SK-N-SH (cell line): ENCODE data around the gene RPS3A. TPM values are rescaled to one million over a fixed set of nuclear protein-coding genes. Genes with fewer than 3 reads are reported as not detected.

ENCODE experiments used
- CTCF ChIA-PET: fragments of 300-600, 350-600 bp; formaldehyde crosslinking; extraction: SDS; loops from one replicate; lab custom pipeline; 2021; lab: Yijun Ruan, JAX
- POLR2A ChIA-PET: fragments of 350-600 bp; sonication (Branson Sonifier 250); formaldehyde crosslinking; extraction: SDS; loops from one replicate; lab custom pipeline; 2020; ENCODE audit warnings: antibody characterized with exemption, inconsistent platforms; lab: Yijun Ruan, JAX
- DNase-seq: peaks from one replicate; pipeline ENCODE4 v3.0.0; 2012
- H2AFZ ChIP-seq: fragments of 200-600 bp; sonication (generic); 2 replicates; pipeline ENCODE4 v1.8.1; 2016; ENCODE audit warnings: antibody characterized with exemption, mild to moderate bottlenecking, low read depth
- H3F3A ChIP-seq: fragments of 200-600 bp; sonication (generic); replicated peaks from 2 replicates; pipeline ENCODE3; 2016; ENCODE audit warnings: antibody characterized with exemption, mild to moderate bottlenecking; ENCODE audit not compliant: insufficient read depth
- H3K27ac ChIP-seq, 2 experiments: fragments of 200-500 bp in 1 of 2; fragments of 200-600 bp in 1 of 2; sonication (Bioruptor generic) in 1 of 2; sonication (generic), shearing (Covaris generic) in 1 of 2; 2 replicates each; pipeline versions ENCODE4 v1.5.1 to v1.6.1; 2014 to 2016; ENCODE audit warnings: low read depth in 2 of 2, inconsistent platforms in 1 of 2, low read length in 1 of 2, mild to moderate bottlenecking in 1 of 2, mixed read lengths in 1 of 2
- H3K27me3 ChIP-seq: fragments of 200-600 bp; sonication (generic), shearing (Covaris generic); 2 replicates; pipeline ENCODE4 v1.6.1; 2016; ENCODE audit warnings: mixed run types; ENCODE audit not compliant: insufficient read depth
- H3K36me3 ChIP-seq, 2 experiments: fragments of 200-500 bp in 1 of 2; fragments of 200-600 bp in 1 of 2; sonication (Bioruptor generic) in 1 of 2; sonication (generic) in 1 of 2; replicated peaks in 1 of 2; 2 replicates each; pipeline versions ENCODE3 to v1.5.1; 2014 to 2016; ENCODE audit warnings: low read length in 1 of 2, mild to moderate bottlenecking in 1 of 2; ENCODE audit not compliant: insufficient read depth in 2 of 2, control insufficient read depth in 1 of 2
- H3K4me1 ChIP-seq, 2 experiments: fragments of 200-500 bp in 1 of 2; fragments of 200-600 bp in 1 of 2; sonication (Bioruptor generic) in 1 of 2; sonication (generic), shearing (Covaris generic) in 1 of 2; 2 replicates each; pipeline versions ENCODE4 v1.5.1 to v1.6.1; 2014 to 2016; ENCODE audit warnings: low read depth in 1 of 2, low read length in 1 of 2, mixed run types in 1 of 2; ENCODE audit not compliant: insufficient read depth in 2 of 2, control insufficient read depth in 1 of 2
- H3K4me2 ChIP-seq: fragments of 200-600 bp; sonication (generic), shearing (Covaris generic); 2 replicates; pipeline ENCODE4 v1.6.1; 2017; ENCODE audit warnings: mixed run types
- H3K4me3 ChIP-seq, 2 experiments: fragments of 200-500 bp in 1 of 2; fragments of 200-600 bp in 1 of 2; sonication (Bioruptor generic) in 1 of 2; sonication (generic), shearing (Covaris generic) in 1 of 2; 2 replicates each; pipeline versions ENCODE4 v1.5.1 to v1.8.1; 2014 to 2016; ENCODE audit warnings: low read depth in 2 of 2, inconsistent platforms in 1 of 2, low read length in 1 of 2, mild to moderate bottlenecking in 1 of 2, mixed read lengths in 1 of 2, moderate library complexity in 1 of 2
- H3K79me2 ChIP-seq: fragments of 200-600 bp; sonication (generic); 2 replicates; pipeline ENCODE4 v1.8.1; 2017; ENCODE audit warnings: mild to moderate bottlenecking; ENCODE audit not compliant: insufficient read depth
- H3K9ac ChIP-seq: fragments of 200-600 bp; sonication (generic); 2 replicates; pipeline ENCODE4 v1.6.1; 2017; ENCODE audit warnings: mixed run types
- H3K9me2 ChIP-seq: fragments of 200-600 bp; sonication (generic); 2 replicates; pipeline ENCODE4 v1.6.1; 2017; ENCODE audit warnings: mixed run types
- H3K9me3 ChIP-seq: fragments of 200-600 bp; sonication (generic); 2 replicates; pipeline ENCODE4 v1.6.1; 2017; ENCODE audit warnings: mixed run types, mild to moderate bottlenecking, moderate library complexity
- H4K20me1 ChIP-seq: fragments of 200-600 bp; sonication (generic); 2 replicates; pipeline ENCODE4 v1.6.1; 2017; ENCODE audit warnings: mild to moderate bottlenecking, mixed run types; ENCODE audit not compliant: insufficient read depth
- CHD2 ChIP-seq: fragments of 150-350 bp; IDR thresholded peaks from 2 replicates; pipeline ENCODE4 v1.6.1; 2018; ENCODE audit warnings: low read length; ENCODE audit not compliant: partially characterized antibody
- EP300 ChIP-seq, 2 experiments: IDR thresholded peaks; 2 replicates each; pipeline versions ENCODE4 v1.4.0 to v1.6.1; 2012; ENCODE audit warnings: borderline replicate concordance in 1 of 2, low read depth in 1 of 2, low read length in 1 of 2
- MXI1 ChIP-seq: IDR thresholded peaks from 2 replicates; pipeline ENCODE4 v1.6.1; 2012; ENCODE audit warnings: mild to moderate bottlenecking, low read depth, low read length, improper control_type of control experiment
- NFIC ChIP-seq: IDR thresholded peaks from 2 replicates; pipeline ENCODE4 v1.4.0; 2012; ENCODE audit warnings: borderline replicate concordance
- RCOR1 ChIP-seq: fragments of 150-350 bp; IDR thresholded peaks from 2 replicates; pipeline ENCODE4 v1.6.1; 2017; ENCODE audit warnings: antibody characterized with exemption, low read length
- RXRA ChIP-seq: IDR thresholded peaks from 2 replicates; pipeline ENCODE4 v1.4.0; 2012; ENCODE audit warnings: low read depth, mild to moderate bottlenecking, borderline replicate concordance
- SIN3A ChIP-seq: IDR thresholded peaks from 2 replicates; pipeline ENCODE4 v1.6.1; 2012; ENCODE audit warnings: low read depth, mild to moderate bottlenecking, low read length, moderate library complexity, borderline replicate concordance
- SMC3 ChIP-seq: IDR thresholded peaks from 2 replicates; pipeline ENCODE4 v1.6.1; 2012; ENCODE audit warnings: low read depth, low read length, improper control_type of control experiment
- TAF1 ChIP-seq: IDR thresholded peaks from 2 replicates; pipeline ENCODE4 v1.6.1; 2012; ENCODE audit warnings: low read depth, mild to moderate bottlenecking, low read length, moderate library complexity, borderline replicate concordance
- YY1 ChIP-seq: IDR thresholded peaks from 2 replicates; pipeline ENCODE4 v1.4.0; 2012; ENCODE audit warnings: low read depth, mild to moderate bottlenecking
- WGBS: methylation state at CpG from one replicate; pipeline ENCODE4 v1.1.6; 2017; ENCODE audit warnings: low lambda C conversion rate; 5-methylcytosine and 5-hydroxymethylcytosine counted together
- polyA plus RNA-seq, 3 experiments: library from polyadenylated mRNA; depleted of rRNA; stranded (reverse); fragments of >200 nt; gene quantifications; 2 replicates each; pipeline ENCODE4 v1.2.3, GENCODE V29; 2012
- TF ChIP-seq, protein P1 (sequence below): IDR thresholded peaks from 2 replicates; pipeline ENCODE4 v1.6.1; 2012; ENCODE audit warnings: mild to moderate bottlenecking, low read depth, low read length, moderate library complexity
- TF ChIP-seq, protein P2 (sequence below): IDR thresholded peaks from 2 replicates; pipeline ENCODE4 v1.4.0; 2012; ENCODE audit warnings: low read depth
- TF ChIP-seq, protein P3 (sequence below): IDR thresholded peaks from 2 replicates; pipeline ENCODE4 v1.4.0; 2012; ENCODE audit warnings: low read depth, borderline replicate concordance

The RPS3A gene
- polyA plus RNA-seq, 1 of the 3 experiments (the other 2 are of a cell fraction), result 2,161 TPM

DNA sequence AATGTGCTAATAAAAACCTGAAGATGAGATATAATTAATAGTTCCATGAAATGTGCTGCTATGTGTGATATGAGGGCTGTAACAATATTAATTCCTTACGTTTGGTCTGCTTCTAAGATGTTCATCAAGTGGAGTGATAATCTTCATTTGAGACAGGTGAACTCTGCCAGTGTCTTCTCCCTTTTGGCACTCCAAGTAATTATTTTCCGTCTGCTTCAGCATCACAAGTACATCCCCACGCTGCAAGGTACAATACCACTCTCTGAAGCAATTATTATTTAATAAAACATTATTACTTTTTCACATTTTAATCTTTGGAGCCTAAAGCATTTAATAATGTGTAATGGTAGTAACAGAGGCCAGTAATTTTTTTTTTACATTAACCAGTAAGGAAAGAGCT is 44.4 kb downstream of the RPS3A start:
- H3K4me2 ChIP-seq, result no peak overlapping the region

More for the DNA sequence above, 44.4 kb downstream of the RPS3A start:
- TF ChIP-seq NFIC (no peak), RXRA (no peak), CHD2 (no peak), YY1 (no peak), RCOR1 (no peak), MXI1 (no peak), SMC3 (no peak), SIN3A (no peak), TAF1 (no peak), EP300 (IDR thresholded peaks at IDR 0.05; ENCODE audit: borderline replicate concordance in 1 of 2, low read depth in 1 of 2, low read length in 1 of 2) (no peak)
- TF ChIP-seq, protein P1, sequence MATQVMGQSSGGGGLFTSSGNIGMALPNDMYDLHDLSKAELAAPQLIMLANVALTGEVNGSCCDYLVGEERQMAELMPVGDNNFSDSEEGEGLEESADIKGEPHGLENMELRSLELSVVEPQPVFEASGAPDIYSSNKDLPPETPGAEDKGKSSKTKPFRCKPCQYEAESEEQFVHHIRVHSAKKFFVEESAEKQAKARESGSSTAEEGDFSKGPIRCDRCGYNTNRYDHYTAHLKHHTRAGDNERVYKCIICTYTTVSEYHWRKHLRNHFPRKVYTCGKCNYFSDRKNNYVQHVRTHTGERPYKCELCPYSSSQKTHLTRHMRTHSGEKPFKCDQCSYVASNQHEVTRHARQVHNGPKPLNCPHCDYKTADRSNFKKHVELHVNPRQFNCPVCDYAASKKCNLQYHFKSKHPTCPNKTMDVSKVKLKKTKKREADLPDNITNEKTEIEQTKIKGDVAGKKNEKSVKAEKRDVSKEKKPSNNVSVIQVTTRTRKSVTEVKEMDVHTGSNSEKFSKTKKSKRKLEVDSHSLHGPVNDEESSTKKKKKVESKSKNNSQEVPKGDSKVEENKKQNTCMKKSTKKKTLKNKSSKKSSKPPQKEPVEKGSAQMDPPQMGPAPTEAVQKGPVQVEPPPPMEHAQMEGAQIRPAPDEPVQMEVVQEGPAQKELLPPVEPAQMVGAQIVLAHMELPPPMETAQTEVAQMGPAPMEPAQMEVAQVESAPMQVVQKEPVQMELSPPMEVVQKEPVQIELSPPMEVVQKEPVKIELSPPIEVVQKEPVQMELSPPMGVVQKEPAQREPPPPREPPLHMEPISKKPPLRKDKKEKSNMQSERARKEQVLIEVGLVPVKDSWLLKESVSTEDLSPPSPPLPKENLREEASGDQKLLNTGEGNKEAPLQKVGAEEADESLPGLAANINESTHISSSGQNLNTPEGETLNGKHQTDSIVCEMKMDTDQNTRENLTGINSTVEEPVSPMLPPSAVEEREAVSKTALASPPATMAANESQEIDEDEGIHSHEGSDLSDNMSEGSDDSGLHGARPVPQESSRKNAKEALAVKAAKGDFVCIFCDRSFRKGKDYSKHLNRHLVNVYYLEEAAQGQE, result no peak
- TF ChIP-seq, protein P2, sequence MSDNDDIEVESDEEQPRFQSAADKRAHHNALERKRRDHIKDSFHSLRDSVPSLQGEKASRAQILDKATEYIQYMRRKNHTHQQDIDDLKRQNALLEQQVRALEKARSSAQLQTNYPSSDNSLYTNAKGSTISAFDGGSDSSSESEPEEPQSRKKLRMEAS, result no peak
- TF ChIP-seq, protein P3, sequence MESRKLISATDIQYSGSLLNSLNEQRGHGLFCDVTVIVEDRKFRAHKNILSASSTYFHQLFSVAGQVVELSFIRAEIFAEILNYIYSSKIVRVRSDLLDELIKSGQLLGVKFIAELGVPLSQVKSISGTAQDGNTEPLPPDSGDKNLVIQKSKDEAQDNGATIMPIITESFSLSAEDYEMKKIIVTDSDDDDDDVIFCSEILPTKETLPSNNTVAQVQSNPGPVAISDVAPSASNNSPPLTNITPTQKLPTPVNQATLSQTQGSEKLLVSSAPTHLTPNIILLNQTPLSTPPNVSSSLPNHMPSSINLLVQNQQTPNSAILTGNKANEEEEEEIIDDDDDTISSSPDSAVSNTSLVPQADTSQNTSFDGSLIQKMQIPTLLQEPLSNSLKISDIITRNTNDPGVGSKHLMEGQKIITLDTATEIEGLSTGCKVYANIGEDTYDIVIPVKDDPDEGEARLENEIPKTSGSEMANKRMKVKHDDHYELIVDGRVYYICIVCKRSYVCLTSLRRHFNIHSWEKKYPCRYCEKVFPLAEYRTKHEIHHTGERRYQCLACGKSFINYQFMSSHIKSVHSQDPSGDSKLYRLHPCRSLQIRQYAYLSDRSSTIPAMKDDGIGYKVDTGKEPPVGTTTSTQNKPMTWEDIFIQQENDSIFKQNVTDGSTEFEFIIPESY, result no peak
- no peaks in the 10 kb centered on the region for H3K4me1 ChIP-seq
- H3K79me2 ChIP-seq, result no peaks in the 10 kb centered on the region
- H2AFZ ChIP-seq, result no peak overlapping the region
- no peak overlapping the region for H3K9ac ChIP-seq
- H3K9me3 ChIP-seq, result no peaks in the 10 kb centered on the region
- H3K4me3 ChIP-seq, result no peak overlapping the region
- no peaks in the 10 kb centered on the region for H3K27me3 ChIP-seq
- H3F3A ChIP-seq, result no peaks in the 10 kb centered on the region
- H3K9me2 ChIP-seq, result no peaks in the 10 kb centered on the region
- H3K27ac ChIP-seq, result no peak overlapping the region
- no peak for DNase-seq
- POLR2A ChIA-PET, result no interaction called here
- 94% methylated on average over 3 of the region's 3 CpGs for WGBS
- CTCF ChIA-PET, result no interaction called here
- peaks cover 39 to 42% of the 10 kb centered on the region in 2 experiments for H3K36me3 ChIP-seq
- H4K20me1 ChIP-seq, result no peaks in the 10 kb centered on the region
